ENCODE results near the gene TM2D3. TPM values are rescaled to one million over a fixed set of nuclear protein-coding genes. Genes with fewer than 3 reads are reported as not detected.

TM2D3 gene
- total and polyA plus RNA-seq, 2 donors (not counting 1 experiment from before 2014, with no cell fraction given) = 46.1 to 71.5 TPM

DNA sequence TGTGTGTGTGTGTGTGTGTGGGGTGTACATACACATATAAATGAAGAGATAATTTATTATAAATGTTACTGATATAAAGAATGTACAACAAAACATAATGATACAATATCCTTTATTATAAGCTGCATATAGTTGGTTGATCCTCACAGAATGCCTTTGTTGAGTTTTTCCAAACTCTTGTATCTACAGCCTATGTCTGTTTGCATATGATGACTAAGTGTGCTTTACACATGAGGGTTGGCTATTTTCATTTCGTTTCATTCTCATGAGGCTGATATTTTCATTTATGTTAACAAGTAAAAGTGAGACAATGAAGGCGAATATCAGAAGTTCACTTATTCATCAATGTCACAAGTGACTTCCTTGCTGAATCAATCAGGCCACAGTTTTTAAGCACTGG lies 45.1 kb downstream of the TM2D3 start:
- H3K27me3 ChIP-seq (ENCODE audit: control insufficient read depth, insufficient read depth, low read length) = peaks cover 5% of the 10 kb centered on the region
- no peaks in the 10 kb centered on the region for H3K79me2 ChIP-seq (ENCODE audit: control insufficient read depth, insufficient read depth, low read length)
- H3K9me3 ChIP-seq (ENCODE audit: control insufficient read depth, insufficient read depth, low read depth, low read length) = no peaks in the 10 kb centered on the region
- no peaks in the 10 kb centered on the region for H3K4me1 ChIP-seq (ENCODE audit: control insufficient read depth, extremely low read depth, insufficient read depth, low read length)
- no peaks in the 10 kb centered on the region for H4K20me1 ChIP-seq (ENCODE audit: control insufficient read depth, extremely low read depth, insufficient read depth, low read length)
- no peak for DNase-seq (ENCODE audit: low read depth in 2 of 2)
- TF ChIP-seq, protein P1, sequence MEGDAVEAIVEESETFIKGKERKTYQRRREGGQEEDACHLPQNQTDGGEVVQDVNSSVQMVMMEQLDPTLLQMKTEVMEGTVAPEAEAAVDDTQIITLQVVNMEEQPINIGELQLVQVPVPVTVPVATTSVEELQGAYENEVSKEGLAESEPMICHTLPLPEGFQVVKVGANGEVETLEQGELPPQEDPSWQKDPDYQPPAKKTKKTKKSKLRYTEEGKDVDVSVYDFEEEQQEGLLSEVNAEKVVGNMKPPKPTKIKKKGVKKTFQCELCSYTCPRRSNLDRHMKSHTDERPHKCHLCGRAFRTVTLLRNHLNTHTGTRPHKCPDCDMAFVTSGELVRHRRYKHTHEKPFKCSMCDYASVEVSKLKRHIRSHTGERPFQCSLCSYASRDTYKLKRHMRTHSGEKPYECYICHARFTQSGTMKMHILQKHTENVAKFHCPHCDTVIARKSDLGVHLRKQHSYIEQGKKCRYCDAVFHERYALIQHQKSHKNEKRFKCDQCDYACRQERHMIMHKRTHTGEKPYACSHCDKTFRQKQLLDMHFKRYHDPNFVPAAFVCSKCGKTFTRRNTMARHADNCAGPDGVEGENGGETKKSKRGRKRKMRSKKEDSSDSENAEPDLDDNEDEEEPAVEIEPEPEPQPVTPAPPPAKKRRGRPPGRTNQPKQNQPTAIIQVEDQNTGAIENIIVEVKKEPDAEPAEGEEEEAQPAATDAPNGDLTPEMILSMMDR (conservative IDR thresholded peaks at IDR 0.05 in 1 of 2, IDR thresholded peaks at IDR 0.05 in 1 of 2; ENCODE audit: low read depth in 1 of 2, low read length in 2 of 2) = no peak
- TF ChIP-seq EZH2 (IDR thresholded peaks at IDR 0.05; ENCODE audit: low read length, missing control alignments) = no peak
- no peak overlapping the region for H3K27ac ChIP-seq (ENCODE audit: insufficient read depth, low read length)
- no peak overlapping the region for H2AFZ ChIP-seq (ENCODE audit: low read length)
- no peak overlapping the region for H3K4me2 ChIP-seq (ENCODE audit: extremely low read depth, insufficient read depth, low read length)
- H3K4me3 ChIP-seq (replicated peaks in 1 of 4; ENCODE audit: control extremely low read depth in 1 of 4, insufficient read depth in 1 of 4, low read depth in 3 of 4, low read length in 4 of 4) = no peak overlapping the region
- no peak overlapping the region for H3K9ac ChIP-seq (ENCODE audit: insufficient read depth, low read length)
- no peaks in the 10 kb centered on the region for H3K36me3 ChIP-seq (ENCODE audit: control insufficient read depth, insufficient read depth, low read length)

DNA sequence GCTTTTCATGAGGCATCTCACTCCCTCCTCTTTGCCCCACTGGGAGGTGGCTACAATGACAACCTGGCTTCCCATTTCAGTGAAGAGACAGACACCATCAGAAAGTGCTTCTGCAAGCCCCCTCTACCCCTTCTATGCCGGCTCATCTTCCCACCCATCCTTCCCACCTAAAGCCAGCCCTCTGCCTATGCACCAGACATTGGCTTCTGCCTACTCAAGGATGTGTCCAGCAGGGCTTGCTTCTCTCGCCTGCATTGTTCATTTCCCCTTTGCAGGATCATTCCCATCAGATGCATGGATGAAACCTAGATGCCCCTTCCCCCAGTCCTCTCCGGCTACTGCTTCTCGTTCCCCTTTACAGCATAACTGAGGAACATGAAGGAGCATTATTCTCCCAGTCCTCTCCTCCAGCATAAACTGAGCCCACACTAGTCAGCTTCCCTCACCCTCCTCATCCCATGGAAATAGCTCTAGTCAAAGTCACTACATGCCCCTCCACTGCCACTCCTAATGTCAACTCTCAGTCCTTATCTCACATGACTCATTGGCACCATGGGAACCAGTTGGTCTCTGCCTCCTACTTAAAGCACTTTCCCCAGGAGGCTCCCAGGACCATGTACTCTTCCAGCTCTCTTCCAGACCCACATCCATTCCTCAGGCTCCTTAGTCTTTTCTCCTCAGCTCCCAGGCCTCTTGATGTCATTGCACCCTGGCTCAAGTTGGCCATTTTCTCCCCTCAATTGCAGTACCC lies 47.9 kb downstream of the TM2D3 start:
- Histone ChIP-seq H3K4me2 (ENCODE audit: extremely low read depth, insufficient read depth, low read length) (no peak overlapping the region), H3K9ac (ENCODE audit: insufficient read depth, low read length) (no peak overlapping the region), H3K9me3 (ENCODE audit: control insufficient read depth, insufficient read depth, low read depth, low read length) (no peaks in the 10 kb centered on the region), H4K20me1 (ENCODE audit: control insufficient read depth, extremely low read depth, insufficient read depth, low read length) (no peaks in the 10 kb centered on the region), H3K4me3 (replicated peaks in 1 of 4; ENCODE audit: control extremely low read depth in 1 of 4, insufficient read depth in 1 of 4, low read depth in 3 of 4, low read length in 4 of 4) (no peak overlapping the region), H3K27ac (ENCODE audit: insufficient read depth, low read length) (no peak overlapping the region), H3K4me1 (ENCODE audit: control insufficient read depth, extremely low read depth, insufficient read depth, low read length) (no peaks in the 10 kb centered on the region), H3K36me3 (ENCODE audit: control insufficient read depth, insufficient read depth, low read length) (no peaks in the 10 kb centered on the region), H3K79me2 (ENCODE audit: control insufficient read depth, insufficient read depth, low read length) (no peaks in the 10 kb centered on the region), H3K27me3 (ENCODE audit: control insufficient read depth, insufficient read depth, low read length) (peaks cover 5% of the 10 kb centered on the region), H2AFZ (ENCODE audit: low read length) (no peak overlapping the region)
- TF ChIP-seq, protein P1 (conservative IDR thresholded peaks at IDR 0.05 in 1 of 2, IDR thresholded peaks at IDR 0.05 in 1 of 2; ENCODE audit: low read depth in 1 of 2, low read length in 2 of 2) = no peak
- TF ChIP-seq EZH2 (IDR thresholded peaks at IDR 0.05; ENCODE audit: low read length, missing control alignments) = no peak
- DNase-seq (ENCODE audit: low read depth in 2 of 2) = no peak

DNA sequence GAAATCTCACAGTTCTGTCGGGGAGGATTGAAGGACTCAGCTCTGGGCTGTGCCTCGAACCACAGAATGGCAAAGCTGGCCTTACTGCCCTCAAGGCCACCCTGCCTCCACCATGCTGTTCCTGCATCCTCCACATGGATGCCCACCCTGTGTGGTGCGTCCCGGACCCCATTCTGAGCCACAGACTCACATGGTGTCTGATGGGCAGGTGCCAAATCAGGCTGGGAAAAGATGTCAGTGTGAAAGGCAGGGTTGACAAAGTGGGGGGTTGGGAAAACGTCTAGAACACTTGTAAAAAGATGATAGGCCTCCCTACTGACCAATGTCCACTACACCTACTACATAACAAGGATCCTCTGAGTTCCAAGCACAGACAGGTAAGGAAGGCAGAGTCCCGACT lies 49.4 kb downstream of the TM2D3 start:
- Histone ChIP-seq H3K36me3 (ENCODE audit: control insufficient read depth, insufficient read depth, low read length) (no peaks in the 10 kb centered on the region), H3K9ac (ENCODE audit: insufficient read depth, low read length) (no peak overlapping the region), H3K27me3 (ENCODE audit: control insufficient read depth, insufficient read depth, low read length) (peaks cover 4% of the 10 kb centered on the region), H2AFZ (ENCODE audit: low read length) (no peak overlapping the region), H4K20me1 (ENCODE audit: control insufficient read depth, extremely low read depth, insufficient read depth, low read length) (no peaks in the 10 kb centered on the region), H3K9me3 (ENCODE audit: control insufficient read depth, insufficient read depth, low read depth, low read length) (no peaks in the 10 kb centered on the region), H3K4me1 (ENCODE audit: control insufficient read depth, extremely low read depth, insufficient read depth, low read length) (no peaks in the 10 kb centered on the region), H3K4me2 (ENCODE audit: extremely low read depth, insufficient read depth, low read length) (no peak overlapping the region), H3K27ac (ENCODE audit: insufficient read depth, low read length) (no peak overlapping the region), H3K79me2 (ENCODE audit: control insufficient read depth, insufficient read depth, low read length) (no peaks in the 10 kb centered on the region), H3K4me3 (replicated peaks in 1 of 4; ENCODE audit: control extremely low read depth in 1 of 4, insufficient read depth in 1 of 4, low read depth in 3 of 4, low read length in 4 of 4) (no peak overlapping the region)
- no peak for DNase-seq (ENCODE audit: low read depth in 2 of 2)
- TF ChIP-seq, protein P1 (conservative IDR thresholded peaks at IDR 0.05 in 1 of 2, IDR thresholded peaks at IDR 0.05 in 1 of 2; ENCODE audit: low read depth in 1 of 2, low read length in 2 of 2) = no peak
- no peak for TF ChIP-seq EZH2 (IDR thresholded peaks at IDR 0.05; ENCODE audit: low read length, missing control alignments)

All from fibroblast of lung (primary cell).